GM12865 (cell line): ENCODE data around the gene ZNF554.

ENCODE experiments used
- DNase-seq: peaks from one replicate; pipeline ENCODE4 v3.0.0; 2010; ENCODE audit warnings: low read depth
- H3K4me3 ChIP-seq: 2 replicates; pipeline ENCODE4 v1.5.1; 2011; ENCODE audit warnings: mild to moderate bottlenecking, low read depth, low read length, control low read depth
- TF ChIP-seq, protein P1 (sequence below): IDR thresholded peaks from 2 replicates; pipeline ENCODE4 v1.5.1; 2011; ENCODE audit warnings: low read length, control low read depth, low read depth, inconsistent platforms; ENCODE audit not compliant: insufficient read depth; ENCODE audit errors: missing control alignments

Gene ZNF554

DNA sequence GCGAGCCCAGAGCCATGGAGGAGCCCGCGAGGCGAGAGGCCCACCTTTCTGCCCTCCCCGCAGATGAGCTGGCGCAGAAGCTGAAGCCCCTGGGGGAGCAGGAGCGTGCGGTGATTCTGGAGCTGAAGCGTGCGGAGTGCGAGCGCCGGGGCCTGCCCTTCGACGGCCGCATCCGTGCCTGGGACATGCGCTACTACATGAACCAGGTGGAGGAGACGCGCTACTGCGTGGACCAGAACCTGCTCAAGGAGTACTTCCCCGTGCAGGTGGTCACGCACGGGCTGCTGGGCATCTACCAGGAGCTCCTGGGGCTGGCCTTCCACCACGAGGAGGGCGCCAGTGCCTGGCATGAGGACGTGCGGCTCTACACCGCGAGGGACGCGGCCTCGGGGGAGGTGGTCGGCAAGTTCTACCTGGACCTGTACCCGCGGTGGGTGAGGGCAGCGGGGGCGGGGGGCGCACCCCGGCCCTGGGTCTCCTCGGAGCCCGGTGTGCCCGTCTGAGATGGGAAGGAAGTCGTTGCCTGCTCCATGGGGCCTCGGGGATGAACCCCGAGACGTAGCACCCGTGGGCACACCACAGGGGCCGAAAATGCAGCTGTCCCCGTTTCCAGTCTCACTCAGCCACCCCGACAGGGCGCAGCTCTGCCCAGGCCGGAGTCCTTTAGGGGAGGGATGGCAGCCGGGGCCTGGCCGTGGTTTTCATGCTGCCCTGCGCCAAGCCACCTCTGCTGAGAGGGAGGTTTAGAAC lies 12.1 kb upstream of the ZNF554 start:
- no peak overlapping the region for H3K4me3 ChIP-seq
- no peak for DNase-seq
- TF ChIP-seq, protein P1, sequence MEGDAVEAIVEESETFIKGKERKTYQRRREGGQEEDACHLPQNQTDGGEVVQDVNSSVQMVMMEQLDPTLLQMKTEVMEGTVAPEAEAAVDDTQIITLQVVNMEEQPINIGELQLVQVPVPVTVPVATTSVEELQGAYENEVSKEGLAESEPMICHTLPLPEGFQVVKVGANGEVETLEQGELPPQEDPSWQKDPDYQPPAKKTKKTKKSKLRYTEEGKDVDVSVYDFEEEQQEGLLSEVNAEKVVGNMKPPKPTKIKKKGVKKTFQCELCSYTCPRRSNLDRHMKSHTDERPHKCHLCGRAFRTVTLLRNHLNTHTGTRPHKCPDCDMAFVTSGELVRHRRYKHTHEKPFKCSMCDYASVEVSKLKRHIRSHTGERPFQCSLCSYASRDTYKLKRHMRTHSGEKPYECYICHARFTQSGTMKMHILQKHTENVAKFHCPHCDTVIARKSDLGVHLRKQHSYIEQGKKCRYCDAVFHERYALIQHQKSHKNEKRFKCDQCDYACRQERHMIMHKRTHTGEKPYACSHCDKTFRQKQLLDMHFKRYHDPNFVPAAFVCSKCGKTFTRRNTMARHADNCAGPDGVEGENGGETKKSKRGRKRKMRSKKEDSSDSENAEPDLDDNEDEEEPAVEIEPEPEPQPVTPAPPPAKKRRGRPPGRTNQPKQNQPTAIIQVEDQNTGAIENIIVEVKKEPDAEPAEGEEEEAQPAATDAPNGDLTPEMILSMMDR, result no peak

DNA sequence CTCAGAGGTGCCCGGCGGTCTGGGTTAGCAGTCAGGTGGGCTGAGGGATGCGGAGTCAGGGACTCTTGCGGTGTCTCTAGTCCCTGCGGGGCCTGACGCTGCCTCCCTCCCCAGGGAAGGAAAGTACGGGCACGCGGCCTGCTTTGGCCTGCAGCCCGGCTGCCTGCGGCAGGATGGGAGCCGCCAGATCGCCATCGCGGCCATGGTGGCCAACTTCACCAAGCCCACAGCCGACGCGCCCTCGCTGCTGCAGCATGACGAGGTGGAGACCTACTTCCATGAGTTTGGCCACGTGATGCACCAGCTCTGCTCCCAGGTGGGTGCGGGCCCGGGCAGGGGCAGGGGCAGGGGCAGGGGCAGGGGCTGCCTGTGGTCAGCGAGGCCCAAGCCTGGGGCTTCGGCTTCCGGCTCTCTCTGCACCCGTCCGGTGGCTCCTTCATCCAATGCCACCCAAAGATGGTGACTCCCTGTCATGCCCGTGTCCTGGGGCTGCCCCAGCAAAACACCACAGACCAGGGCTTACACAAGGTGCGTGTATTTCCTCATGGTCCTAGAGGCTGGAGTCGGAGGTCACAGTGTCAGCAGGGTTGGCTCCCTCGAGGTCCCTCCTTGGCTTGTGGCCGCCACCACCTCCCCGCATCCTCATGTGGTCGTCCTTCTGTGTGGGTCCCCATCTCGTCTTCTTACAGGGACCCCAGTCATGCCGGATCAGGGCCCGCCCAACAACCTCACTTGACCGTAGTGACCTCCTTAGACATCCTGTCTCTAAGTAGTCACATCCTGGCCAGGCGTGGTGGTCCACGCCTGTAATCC lies 11.3 kb upstream of the ZNF554 start:
- no peak overlapping the region for H3K4me3 ChIP-seq
- TF ChIP-seq, protein P1, result no peak
- DNase-seq, result no peak

DNA sequence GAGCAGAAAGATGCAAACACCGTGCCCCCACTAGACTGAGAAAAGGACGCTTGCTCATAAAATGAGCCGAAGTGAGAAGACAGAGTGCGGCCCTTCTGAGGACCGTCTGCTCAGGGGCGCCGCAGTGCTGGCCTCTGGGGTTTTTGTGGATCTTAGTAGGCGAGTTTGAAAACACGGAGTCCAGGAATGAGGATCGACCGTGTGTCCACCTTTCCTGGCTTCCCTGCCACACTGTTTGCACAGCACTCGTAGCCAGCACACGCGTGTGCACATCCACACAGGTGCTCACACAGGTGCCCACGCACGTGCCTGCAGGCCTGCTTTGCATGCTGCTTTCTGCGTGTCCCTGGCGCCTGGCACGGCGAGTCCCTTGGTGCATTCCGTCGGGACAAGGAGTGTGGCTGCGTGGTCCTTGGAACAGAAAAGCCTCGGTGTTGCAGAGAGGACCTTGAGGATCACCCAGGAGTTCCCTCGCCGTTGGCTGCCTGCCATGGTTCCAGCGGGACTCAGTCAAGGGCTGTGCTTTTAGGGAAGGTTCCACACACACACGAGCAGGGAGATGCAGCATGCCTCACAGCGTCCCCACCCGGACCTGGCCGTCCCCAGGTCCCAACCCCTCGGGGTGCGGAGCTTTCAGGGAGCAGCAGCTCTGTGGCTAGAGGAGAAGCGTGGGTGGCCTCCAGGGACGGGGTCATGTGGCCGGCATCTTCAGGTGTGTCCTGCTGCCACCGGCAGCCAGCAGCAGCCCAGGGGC lies 10.1 kb upstream of the ZNF554 start:
- TF ChIP-seq, protein P1, result no peak
- H3K4me3 ChIP-seq, result no peak overlapping the region
- no peak for DNase-seq

DNA sequence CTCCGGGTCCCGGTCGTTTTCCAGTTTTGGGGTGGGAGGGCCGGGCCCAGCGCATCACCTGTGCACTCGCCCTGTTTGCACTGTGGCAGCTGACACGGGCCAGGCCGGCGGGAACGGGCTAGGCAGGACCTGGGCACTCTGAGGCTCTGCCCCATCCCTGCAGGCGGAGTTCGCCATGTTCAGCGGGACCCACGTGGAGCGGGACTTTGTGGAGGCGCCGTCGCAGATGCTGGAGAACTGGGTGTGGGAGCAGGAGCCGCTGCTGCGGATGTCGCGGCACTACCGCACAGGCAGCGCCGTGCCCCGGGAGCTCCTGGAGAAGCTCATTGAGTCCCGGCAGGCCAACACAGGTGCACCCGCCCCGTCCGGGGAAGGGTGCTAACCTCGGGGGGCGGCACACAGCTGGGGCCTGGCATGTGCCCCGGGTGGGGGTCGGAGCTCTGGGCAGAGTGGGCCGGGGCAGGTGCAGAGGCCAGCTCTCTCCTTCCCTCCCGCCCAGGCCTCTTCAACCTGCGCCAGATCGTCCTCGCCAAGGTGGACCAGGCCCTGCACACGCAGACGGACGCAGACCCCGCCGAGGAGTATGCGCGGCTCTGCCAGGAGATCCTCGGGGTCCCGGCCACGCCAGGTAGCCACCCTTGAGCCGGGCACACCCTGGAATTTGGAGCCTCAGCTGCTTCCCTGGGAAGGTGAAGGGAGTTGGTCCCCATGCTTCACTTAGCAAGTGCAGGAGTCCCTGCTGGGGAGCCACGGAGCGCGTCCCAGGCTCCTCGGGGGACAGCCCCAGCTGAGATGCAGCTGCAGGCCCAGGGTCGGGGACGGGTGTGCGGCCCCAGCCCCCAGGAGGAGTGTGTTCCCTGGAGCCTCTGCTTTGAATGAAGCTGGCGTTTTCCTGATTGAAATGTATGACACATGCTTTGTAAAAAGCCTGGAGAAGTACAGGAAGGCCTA lies 9.3 kb upstream of the ZNF554 start:
- DNase-seq, result no peak
- no peak overlapping the region for H3K4me3 ChIP-seq
- TF ChIP-seq, protein P1, result no peak

DNA sequence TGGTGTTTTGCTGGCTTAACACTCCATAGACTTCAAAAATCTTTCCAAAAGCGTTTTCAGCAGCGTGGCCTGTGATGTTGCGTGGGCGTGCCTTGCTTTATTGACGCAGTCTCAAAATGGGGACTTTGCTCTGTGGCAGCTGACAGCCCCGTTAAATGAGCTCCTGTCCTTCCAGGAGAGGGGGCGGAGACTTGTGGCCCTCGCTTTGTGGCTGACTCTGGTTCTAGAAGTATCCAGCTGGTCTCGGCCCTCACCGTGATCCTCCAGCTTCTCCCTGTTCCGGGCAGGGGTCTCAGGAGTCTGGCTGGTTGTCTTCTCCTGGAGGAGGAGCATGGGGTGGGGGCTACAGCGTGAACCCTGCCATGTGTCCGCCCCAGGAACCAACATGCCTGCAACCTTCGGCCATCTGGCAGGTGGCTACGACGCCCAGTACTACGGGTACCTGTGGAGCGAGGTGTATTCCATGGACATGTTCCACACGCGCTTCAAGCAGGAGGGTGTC lies 8.4 kb upstream of the ZNF554 start:
- DNase-seq, result no peak
- no peak overlapping the region for H3K4me3 ChIP-seq
- TF ChIP-seq, protein P1, result no peak
